H9 (cell line): ENCODE data around the gene DHRS13. TPM values are rescaled to one million over a fixed set of nuclear protein-coding genes. Genes with fewer than 3 reads are reported as not detected.

ENCODE experiments used
- DNase-seq: peaks from one replicate; pipeline ENCODE4 v3.0.0-alpha.2; 2017
- H2AFZ ChIP-seq: one replicate; pipeline ENCODE4 v1.6.1; 2013; ENCODE audit warnings: mild to moderate bottlenecking, low read length, control low read depth, moderate library complexity
- H2AK5ac ChIP-seq: 2 replicates; pipeline ENCODE4 v1.6.1; 2013; ENCODE audit warnings: low read length, control low read depth, mixed read lengths; ENCODE audit not compliant: insufficient read length
- H2BK120ac ChIP-seq: one replicate; pipeline ENCODE4 v1.6.1; 2013; ENCODE audit warnings: low read depth, mild to moderate bottlenecking, low read length, control low read depth, inconsistent platforms; ENCODE audit not compliant: poor library complexity, severe bottlenecking
- H2BK12ac ChIP-seq: 2 replicates; pipeline ENCODE4 v1.6.1; 2013; ENCODE audit warnings: low read length, control low read depth, mixed read lengths, low read depth; ENCODE audit not compliant: insufficient read length
- H2BK15ac ChIP-seq: 2 replicates; pipeline ENCODE4 v1.6.1; 2013; ENCODE audit warnings: low read depth, low read length, control low read depth
- H2BK20ac ChIP-seq: one replicate; pipeline ENCODE4 v1.6.1; 2013; ENCODE audit warnings: low read depth, mild to moderate bottlenecking, low read length, control low read depth, inconsistent platforms; ENCODE audit not compliant: poor library complexity, severe bottlenecking
- H2BK5ac ChIP-seq: 2 replicates; pipeline ENCODE4 v1.6.1; 2013; ENCODE audit warnings: low read length, control low read depth, mixed read lengths; ENCODE audit not compliant: insufficient read length
- H3K14ac ChIP-seq: 2 replicates; pipeline ENCODE4 v1.6.1; 2013; ENCODE audit warnings: low read length, control low read depth; ENCODE audit not compliant: insufficient read depth
- H3K18ac ChIP-seq: 2 replicates; pipeline ENCODE4 v1.6.1; 2013; ENCODE audit warnings: low read depth, mild to moderate bottlenecking, mixed read lengths, low read length, control low read depth; ENCODE audit not compliant: insufficient read length
- H3K23ac ChIP-seq: 2 replicates; pipeline ENCODE4 v1.6.1; 2013; ENCODE audit warnings: low read length, control low read depth, mixed read lengths, low read depth; ENCODE audit not compliant: insufficient read length
- H3K23me2 ChIP-seq: 2 replicates; pipeline ENCODE4 v1.6.1; 2013; ENCODE audit warnings: low read depth, mild to moderate bottlenecking, mixed read lengths, low read length, control low read depth; ENCODE audit not compliant: insufficient read length, poor library complexity, severe bottlenecking
- H3K27ac ChIP-seq: 2 replicates; pipeline ENCODE4 v1.5.1; 2013; ENCODE audit warnings: low read length, control low read depth, mixed read lengths, low read depth; ENCODE audit not compliant: insufficient read length
- H3K27me3 ChIP-seq: 2 replicates; pipeline ENCODE4 v1.6.1; 2013; ENCODE audit warnings: low read length, control low read depth, inconsistent platforms; ENCODE audit not compliant: insufficient read depth
- H3K4ac ChIP-seq: 2 replicates; pipeline ENCODE4 v1.6.1; 2013; ENCODE audit warnings: low read depth, mild to moderate bottlenecking, control low read depth, inconsistent platforms, low read length, moderate library complexity
- H3K4me1 ChIP-seq: 2 replicates; pipeline ENCODE4 v1.6.1; 2013; ENCODE audit warnings: low read length, control low read depth, inconsistent platforms; ENCODE audit not compliant: insufficient read depth
- H3K4me2 ChIP-seq: 2 replicates; pipeline ENCODE4 v1.6.1; 2013; ENCODE audit warnings: low read length, control low read depth, mixed read lengths; ENCODE audit not compliant: insufficient read length, insufficient read depth
- H3K56ac ChIP-seq: 2 replicates; pipeline ENCODE4 v1.6.1; 2013; ENCODE audit warnings: low read depth, mild to moderate bottlenecking, mixed read lengths, low read length, control low read depth; ENCODE audit not compliant: insufficient read length
- H3K79me1 ChIP-seq: 2 replicates; pipeline ENCODE4 v1.6.1; 2013; ENCODE audit warnings: low read depth, mild to moderate bottlenecking, moderate library complexity, low read length, control low read depth, inconsistent platforms; ENCODE audit not compliant: insufficient read depth, poor library complexity, severe bottlenecking
- H3K79me2 ChIP-seq: 2 replicates; pipeline ENCODE4 v1.6.1; 2013; ENCODE audit warnings: low read length, control low read depth, inconsistent platforms; ENCODE audit not compliant: insufficient read depth
- H3K9ac ChIP-seq: 2 replicates; pipeline ENCODE4 v1.6.1; 2013; ENCODE audit warnings: low read length, control low read depth, mixed read lengths; ENCODE audit not compliant: insufficient read length; ENCODE audit errors: extremely low read depth
- H3K9me3 ChIP-seq: one replicate; pipeline ENCODE4 v1.6.1; 2013; ENCODE audit warnings: low read depth, low read length, inconsistent platforms; ENCODE audit not compliant: control insufficient read depth
- H3T11ph ChIP-seq: one replicate; pipeline ENCODE4 v1.6.1; 2013; ENCODE audit warnings: mild to moderate bottlenecking, low read length, control low read depth, inconsistent platforms
- H4K20me1 ChIP-seq: one replicate; pipeline ENCODE4 v1.6.1; 2013; ENCODE audit not compliant: control insufficient read depth, insufficient read length, insufficient read depth
- H4K5ac ChIP-seq: 2 replicates; pipeline ENCODE4 v1.6.1; 2013; ENCODE audit warnings: low read depth, mild to moderate bottlenecking, mixed read lengths, low read length, control low read depth; ENCODE audit not compliant: insufficient read length
- H4K8ac ChIP-seq: replicated peaks from 2 replicates; pipeline ENCODE4 v1.6.1; 2013; ENCODE audit warnings: low read length, control low read depth, mixed read lengths, low read depth; ENCODE audit not compliant: insufficient read length
- H4K91ac ChIP-seq: 2 replicates; pipeline ENCODE4 v1.6.1; 2013; ENCODE audit warnings: low read depth, mild to moderate bottlenecking, moderate library complexity, mixed read lengths, low read length, control low read depth; ENCODE audit not compliant: insufficient read length
- H3K27ac Mint-ChIP-seq, 3 experiments: 2 replicates in 2 of 3; 3 replicates in 1 of 3; pipeline ENCODE4 v1.8.0; 2020 to 2021; ENCODE audit warnings: mixed read lengths in 3 of 3, mild to moderate bottlenecking in 1 of 3, moderate library complexity in 1 of 3
- H3K27me3 Mint-ChIP-seq: 2 replicates; pipeline ENCODE4 v1.8.0; 2021; ENCODE audit warnings: low read depth, mild to moderate bottlenecking, moderate library complexity, mixed read lengths
- H3K36me3 Mint-ChIP-seq, 3 experiments: 2 replicates in 2 of 3; 3 replicates in 1 of 3; pipeline ENCODE4 v1.8.0; 2020 to 2021; ENCODE audit warnings: low read depth in 3 of 3, mixed read lengths in 3 of 3; ENCODE audit not compliant: insufficient read depth in 1 of 3
- H3K4me1 Mint-ChIP-seq, 2 experiments: 2 replicates each; pipeline ENCODE4 v1.8.0; 2020; ENCODE audit warnings: mixed read lengths in 2 of 2
- H3K4me3 Mint-ChIP-seq, 2 experiments: 2 replicates in 1 of 2; 3 replicates in 1 of 2; pipeline ENCODE4 v1.8.0; 2020 to 2021; ENCODE audit warnings: mild to moderate bottlenecking in 2 of 2, mixed read lengths in 2 of 2, moderate library complexity in 1 of 2
- H3K9me3 Mint-ChIP-seq, 2 experiments: 2 replicates in 1 of 2; 3 replicates in 1 of 2; pipeline ENCODE4 v1.8.0; 2020; ENCODE audit warnings: mild to moderate bottlenecking in 2 of 2, mixed read lengths in 2 of 2, moderate library complexity in 1 of 2
- WGBS: extraction: QIAGEN DNeasy Blood & Tissue Kit; methylation state at CpG from one replicate; pipeline ENCODE4 v1.1.7; 2013; ENCODE audit warnings: missing lambda C conversion rate, low lambda C conversion rate, mixed read lengths; ENCODE audit not compliant: insufficient read length; ENCODE audit errors: extremely low coverage; 5-methylcytosine and 5-hydroxymethylcytosine counted together
- total RNA-seq: library from RNA; stranded (reverse); gene quantifications from 2 replicates; pipeline ENCODE4 v1.2.1, GENCODE V29; 2021
- TF ChIP-seq, protein P1 (sequence below): fragments of 200-600 bp; sonication (generic); conservative IDR thresholded peaks from 3 replicates; pipeline ENCODE4 v1.8.0; 2021; ENCODE audit warnings: antibody characterized with exemption, mild to moderate bottlenecking

The DHRS13 gene
- total RNA-seq, 1 experiment from 2014 or later = 29.6 TPM

DNA sequence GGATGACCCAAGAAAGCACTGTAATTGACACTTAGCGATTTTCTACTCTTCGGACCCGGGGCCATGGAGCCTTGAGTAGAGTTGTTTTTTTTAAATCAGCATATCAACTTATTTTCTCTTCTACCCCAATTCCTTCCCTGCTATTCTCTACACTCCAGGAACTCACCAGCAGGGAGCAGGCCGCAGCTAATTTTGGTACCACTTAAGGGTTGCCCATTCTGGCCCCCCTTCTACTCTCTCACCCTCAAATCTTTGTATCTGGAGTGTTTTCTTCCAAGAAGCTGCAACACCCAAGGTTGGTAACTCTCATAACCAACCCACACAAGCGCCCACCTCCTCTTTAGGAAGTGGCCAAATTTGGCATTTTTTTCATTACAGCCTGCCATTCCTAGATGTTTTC is 53.6 kb downstream of the DHRS13 start:
- Histone ChIP-seq H2BK120ac (no peak overlapping the region), H4K5ac (no peak overlapping the region), H3K27ac (no peak overlapping the region), H2BK15ac (no peak overlapping the region), H3K23me2 (peaks cover 1% of the 10 kb centered on the region), H3K79me1 (no peaks in the 10 kb centered on the region), H4K8ac (no peak overlapping the region), H3K23ac (no peak overlapping the region), H3K4me1 (no peaks in the 10 kb centered on the region; the same call in 1 of the 2 replicates), H3K4me2 (no peak overlapping the region), H3K14ac (no peak overlapping the region), H4K20me1 (no peaks in the 10 kb centered on the region), H2AK5ac (no peak overlapping the region), H3K4ac (no peak overlapping the region), H2AFZ (no peak overlapping the region), H3K9me3 (no peaks in the 10 kb centered on the region), H3K18ac (no peak overlapping the region), H2BK5ac (no peak overlapping the region), H2BK12ac (no peak overlapping the region), H3K56ac (no peak overlapping the region), H2BK20ac (no peak overlapping the region), H3K9ac (no peak overlapping the region), H3K27me3 (no peaks in the 10 kb centered on the region), H3T11ph (no peak overlapping the region), H4K91ac (no peak overlapping the region), H3K79me2 (no peaks in the 10 kb centered on the region)
- no peak for DNase-seq
- Mint-ChIP-seq H3K9me3 (no peaks in the 10 kb centered on the region), H3K4me1 (peaks cover 2 to 5% of the 10 kb centered on the region in 2 experiments; a peak in 2 of 4 replicates), H3K36me3 (no peaks in the 10 kb centered on the region), H3K27ac (peak overlapping the region in 1 of 3 experiments; percentile 51; a peak in 2 of 7 replicates), H3K4me3 (no peak overlapping the region), H3K27me3 (no peaks in the 10 kb centered on the region)
- WGBS = no CpG with 5 or more reads among the region's 5 CpGs
- TF ChIP-seq, protein P1, sequence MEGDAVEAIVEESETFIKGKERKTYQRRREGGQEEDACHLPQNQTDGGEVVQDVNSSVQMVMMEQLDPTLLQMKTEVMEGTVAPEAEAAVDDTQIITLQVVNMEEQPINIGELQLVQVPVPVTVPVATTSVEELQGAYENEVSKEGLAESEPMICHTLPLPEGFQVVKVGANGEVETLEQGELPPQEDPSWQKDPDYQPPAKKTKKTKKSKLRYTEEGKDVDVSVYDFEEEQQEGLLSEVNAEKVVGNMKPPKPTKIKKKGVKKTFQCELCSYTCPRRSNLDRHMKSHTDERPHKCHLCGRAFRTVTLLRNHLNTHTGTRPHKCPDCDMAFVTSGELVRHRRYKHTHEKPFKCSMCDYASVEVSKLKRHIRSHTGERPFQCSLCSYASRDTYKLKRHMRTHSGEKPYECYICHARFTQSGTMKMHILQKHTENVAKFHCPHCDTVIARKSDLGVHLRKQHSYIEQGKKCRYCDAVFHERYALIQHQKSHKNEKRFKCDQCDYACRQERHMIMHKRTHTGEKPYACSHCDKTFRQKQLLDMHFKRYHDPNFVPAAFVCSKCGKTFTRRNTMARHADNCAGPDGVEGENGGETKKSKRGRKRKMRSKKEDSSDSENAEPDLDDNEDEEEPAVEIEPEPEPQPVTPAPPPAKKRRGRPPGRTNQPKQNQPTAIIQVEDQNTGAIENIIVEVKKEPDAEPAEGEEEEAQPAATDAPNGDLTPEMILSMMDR = no peak; the same call in 2 of the 3 replicates
